ENCODE data around the gene C5orf24.
A peak's percentile ranks its signal among the peaks of the same experiment; 100 is the strongest.

Gene C5orf24

GRCh38 chr5:134873987-134874830, 28.4 kb downstream of the C5orf24 start, which contains the start of gene TXNDC15 (continued):
- TF ChIP-seq ZNF174 (tag by site-specific recombination; IDR thresholded peaks at IDR 0.05), result no peak
- TF ChIP-seq ZNF335 (tag by site-specific recombination; conservative IDR thresholded peaks at IDR 0.05), result peak; percentile 84
- no peak for TF ChIP-seq ZNF184 (tag by site-specific recombination; IDR thresholded peaks at IDR 0.05)
- peak; percentile 65; the same call in 1 of the 2 replicates for TF ChIP-seq GLIS2 (tag by site-specific recombination; IDR thresholded peaks at IDR 0.05)
- TF ChIP-seq ZNF473 (tag by site-specific recombination; IDR thresholded peaks at IDR 0.05), result no peak
- no peak for TF ChIP-seq TCF7L2 (IDR thresholded peaks at IDR 0.05; ENCODE audit: borderline replicate concordance, low read depth, low read length)
- TF ChIP-seq GFI1B (tag by site-specific recombination; IDR thresholded peaks at IDR 0.05), result no peak
- TF ChIP-seq ZNF596 (tag by site-specific recombination; IDR thresholded peaks at IDR 0.05), result no peak; the same call in 1 of the 2 replicates
- peak; percentile 94 for TF ChIP-seq ZXDB (tag by site-specific recombination; IDR thresholded peaks at IDR 0.05)
- no peak for TF ChIP-seq ZNF202 (tag by site-specific recombination; IDR thresholded peaks at IDR 0.05; ENCODE audit: borderline replicate concordance)
- TF ChIP-seq HIC1 (tag by site-specific recombination; IDR thresholded peaks at IDR 0.05), result peak; percentile 86
- peak; percentile 79 for TF ChIP-seq ZNF341 (tag by site-specific recombination; IDR thresholded peaks at IDR 0.05; ENCODE audit: low read depth)
- TF ChIP-seq ZNF132 (tag by site-specific recombination; IDR thresholded peaks at IDR 0.05; ENCODE audit: borderline replicate concordance), result no peak
- no peak for TF ChIP-seq ZNF776 (tag by site-specific recombination; IDR thresholded peaks at IDR 0.05; ENCODE audit: borderline replicate concordance)
- no peak for TF ChIP-seq ZNF426 (tag by site-specific recombination; IDR thresholded peaks at IDR 0.05)
- TF ChIP-seq ZBTB1 (tag by site-specific recombination; IDR thresholded peaks at IDR 0.05), result no peak; the same call in 1 of the 2 replicates
- TF ChIP-seq ZNF138 (tag by site-specific recombination; IDR thresholded peaks at IDR 0.05; ENCODE audit: borderline replicate concordance), result no peak
- 0 out of 2 replicates have a peak, but pooled peaks have one; percentile 18 for TF ChIP-seq ZNF23 (tag by site-specific recombination; IDR thresholded peaks at IDR 0.05; ENCODE audit: borderline replicate concordance)
- TF ChIP-seq, protein P1, sequence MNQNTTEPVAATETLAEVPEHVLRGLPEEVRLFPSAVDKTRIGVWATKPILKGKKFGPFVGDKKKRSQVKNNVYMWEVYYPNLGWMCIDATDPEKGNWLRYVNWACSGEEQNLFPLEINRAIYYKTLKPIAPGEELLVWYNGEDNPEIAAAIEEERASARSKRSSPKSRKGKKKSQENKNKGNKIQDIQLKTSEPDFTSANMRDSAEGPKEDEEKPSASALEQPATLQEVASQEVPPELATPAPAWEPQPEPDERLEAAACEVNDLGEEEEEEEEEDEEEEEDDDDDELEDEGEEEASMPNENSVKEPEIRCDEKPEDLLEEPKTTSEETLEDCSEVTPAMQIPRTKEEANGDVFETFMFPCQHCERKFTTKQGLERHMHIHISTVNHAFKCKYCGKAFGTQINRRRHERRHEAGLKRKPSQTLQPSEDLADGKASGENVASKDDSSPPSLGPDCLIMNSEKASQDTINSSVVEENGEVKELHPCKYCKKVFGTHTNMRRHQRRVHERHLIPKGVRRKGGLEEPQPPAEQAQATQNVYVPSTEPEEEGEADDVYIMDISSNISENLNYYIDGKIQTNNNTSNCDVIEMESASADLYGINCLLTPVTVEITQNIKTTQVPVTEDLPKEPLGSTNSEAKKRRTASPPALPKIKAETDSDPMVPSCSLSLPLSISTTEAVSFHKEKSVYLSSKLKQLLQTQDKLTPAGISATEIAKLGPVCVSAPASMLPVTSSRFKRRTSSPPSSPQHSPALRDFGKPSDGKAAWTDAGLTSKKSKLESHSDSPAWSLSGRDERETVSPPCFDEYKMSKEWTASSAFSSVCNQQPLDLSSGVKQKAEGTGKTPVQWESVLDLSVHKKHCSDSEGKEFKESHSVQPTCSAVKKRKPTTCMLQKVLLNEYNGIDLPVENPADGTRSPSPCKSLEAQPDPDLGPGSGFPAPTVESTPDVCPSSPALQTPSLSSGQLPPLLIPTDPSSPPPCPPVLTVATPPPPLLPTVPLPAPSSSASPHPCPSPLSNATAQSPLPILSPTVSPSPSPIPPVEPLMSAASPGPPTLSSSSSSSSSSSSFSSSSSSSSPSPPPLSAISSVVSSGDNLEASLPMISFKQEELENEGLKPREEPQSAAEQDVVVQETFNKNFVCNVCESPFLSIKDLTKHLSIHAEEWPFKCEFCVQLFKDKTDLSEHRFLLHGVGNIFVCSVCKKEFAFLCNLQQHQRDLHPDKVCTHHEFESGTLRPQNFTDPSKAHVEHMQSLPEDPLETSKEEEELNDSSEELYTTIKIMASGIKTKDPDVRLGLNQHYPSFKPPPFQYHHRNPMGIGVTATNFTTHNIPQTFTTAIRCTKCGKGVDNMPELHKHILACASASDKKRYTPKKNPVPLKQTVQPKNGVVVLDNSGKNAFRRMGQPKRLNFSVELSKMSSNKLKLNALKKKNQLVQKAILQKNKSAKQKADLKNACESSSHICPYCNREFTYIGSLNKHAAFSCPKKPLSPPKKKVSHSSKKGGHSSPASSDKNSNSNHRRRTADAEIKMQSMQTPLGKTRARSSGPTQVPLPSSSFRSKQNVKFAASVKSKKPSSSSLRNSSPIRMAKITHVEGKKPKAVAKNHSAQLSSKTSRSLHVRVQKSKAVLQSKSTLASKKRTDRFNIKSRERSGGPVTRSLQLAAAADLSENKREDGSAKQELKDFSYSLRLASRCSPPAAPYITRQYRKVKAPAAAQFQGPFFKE (tag by site-specific recombination; IDR thresholded peaks at IDR 0.05; ENCODE audit: borderline replicate concordance), result no peak
- 0 out of 2 replicates have a peak, but pooled peaks have one; percentile 41 for TF ChIP-seq BCL11A (tag by site-specific recombination; IDR thresholded peaks at IDR 0.05; ENCODE audit: low read depth)
- TF ChIP-seq ZNF707 (tag by site-specific recombination; IDR thresholded peaks at IDR 0.05), result no peak
- TF ChIP-seq ZBTB7A (tag by site-specific recombination; IDR thresholded peaks at IDR 0.05; ENCODE audit: low read depth), result peak; percentile 91; the same call in 1 of the 2 replicates
- no peak for TF ChIP-seq ZNF404 (tag by site-specific recombination; IDR thresholded peaks at IDR 0.05)
- TF ChIP-seq ZFHX2 (tag by site-specific recombination; conservative IDR thresholded peaks at IDR 0.05), result peak; percentile 92
- TF ChIP-seq ZNF645 (tag by site-specific recombination; IDR thresholded peaks at IDR 0.05), result 0 out of 2 replicates have a peak, but pooled peaks have one; percentile 26
- TF ChIP-seq ZNF558 (tag by site-specific recombination; IDR thresholded peaks at IDR 0.05), result no peak
- no peak for TF ChIP-seq HOXC10 (CRISPR knock-in tag; IDR thresholded peaks at IDR 0.05)
- TF ChIP-seq ZNF302 (tag by site-specific recombination; IDR thresholded peaks at IDR 0.05; ENCODE audit: low read depth), result no peak
- TF ChIP-seq ZNF629 (tag by site-specific recombination; IDR thresholded peaks at IDR 0.05), result peak; percentile 61
- no peak for TF ChIP-seq ZNF571 (tag by site-specific recombination; IDR thresholded peaks at IDR 0.05)
- no peak for TF ChIP-seq PRDM1 (tag by site-specific recombination; IDR thresholded peaks at IDR 0.05)
